SU-DHL-6 (cell line): ENCODE data around the gene ATP6V0A1.

Source experiments
- H2AFZ ChIP-seq: fragments of 200-600 bp; sonication (generic); 2 replicates; pipeline ENCODE4 v1.6.1; 2014; ENCODE audit warnings: low read depth, mild to moderate bottlenecking, moderate library complexity, mixed read lengths, antibody characterized with exemption, low read length; ENCODE audit not compliant: severe bottlenecking
- H3F3A ChIP-seq: fragments of 200-600 bp; shearing (Covaris generic); 2 replicates; pipeline ENCODE4 v1.6.0; 2016; ENCODE audit warnings: antibody characterized with exemption, mild to moderate bottlenecking; ENCODE audit not compliant: insufficient read depth
- H3K27ac ChIP-seq: fragments of 200-600 bp; sonication (generic); 2 replicates; pipeline ENCODE4 v1.5.1; 2016; ENCODE audit warnings: low read depth, mild to moderate bottlenecking, low read length, moderate library complexity, mixed read lengths
- H3K27me3 ChIP-seq: fragments of 200-600 bp; sonication (generic), shearing (Covaris generic); 2 replicates; pipeline ENCODE4 v1.6.0; 2014; ENCODE audit warnings: mild to moderate bottlenecking, low read length
- H3K36me3 ChIP-seq: fragments of 200-600 bp; sonication (generic); 2 replicates; pipeline ENCODE4 v1.6.1; 2014; ENCODE audit warnings: mild to moderate bottlenecking, low read length, mixed read lengths
- H3K4me2 ChIP-seq: fragments of 300-600, 200-600 bp; shearing (Covaris generic), sonication (generic); 2 replicates; pipeline ENCODE4 v1.6.0; 2014; ENCODE audit warnings: low read length, low read depth, mild to moderate bottlenecking; ENCODE audit not compliant: poor library complexity, severe bottlenecking
- H3K4me3 ChIP-seq: fragments of 200-600 bp; sonication (generic); 2 replicates; pipeline ENCODE4 v1.5.1; 2014; ENCODE audit warnings: antibody characterized with exemption, low read length, mild to moderate bottlenecking, mixed read lengths; ENCODE audit not compliant: insufficient read depth, poor library complexity, severe bottlenecking
- H3K79me2 ChIP-seq: fragments of 200-600 bp; sonication (generic); 2 replicates; pipeline ENCODE4 v1.6.1; 2014; ENCODE audit warnings: mild to moderate bottlenecking, low read length, moderate library complexity; ENCODE audit not compliant: insufficient read depth
- H3K9ac ChIP-seq: fragments of 200-600 bp; sonication (generic); 2 replicates; pipeline ENCODE4 v1.7.0; 2014; ENCODE audit warnings: mild to moderate bottlenecking, low read length
- H3K9me2 ChIP-seq: fragments of 200-600 bp; sonication (generic); replicated peaks from 2 replicates; pipeline ENCODE4 v1.6.1; 2014; ENCODE audit warnings: low read length; ENCODE audit not compliant: insufficient read depth
- H3K9me3 ChIP-seq: fragments of 200-600 bp; sonication (generic); 2 replicates; pipeline ENCODE4 v1.6.1; 2014; ENCODE audit warnings: low read length, mixed read lengths; ENCODE audit not compliant: insufficient read depth
- H4K20me1 ChIP-seq: fragments of 200-600 bp; sonication (generic); 2 replicates; pipeline ENCODE4 v1.6.1; 2014; ENCODE audit warnings: low read depth, mild to moderate bottlenecking, antibody characterized with exemption, low read length, moderate library complexity, mixed read lengths
- EZH2phosphoT487 ChIP-seq: fragments of 200-600 bp; sonication (generic), shearing (Covaris generic); conservative IDR thresholded peaks from 2 replicates; pipeline ENCODE4 v1.6.1; 2018; ENCODE audit warnings: mild to moderate bottlenecking, antibody characterized with exemption, low read length, moderate library complexity, mixed read lengths
- TF ChIP-seq, protein P1 (sequence below): fragments of 200-600 bp; sonication (generic); IDR thresholded peaks from one replicate; pipeline ENCODE4 v1.5.1; 2017; ENCODE audit warnings: antibody characterized with exemption, mild to moderate bottlenecking, low read length, moderate library complexity; ENCODE audit not compliant: insufficient read depth, poor library complexity, severe bottlenecking

Gene ATP6V0A1

DNA sequence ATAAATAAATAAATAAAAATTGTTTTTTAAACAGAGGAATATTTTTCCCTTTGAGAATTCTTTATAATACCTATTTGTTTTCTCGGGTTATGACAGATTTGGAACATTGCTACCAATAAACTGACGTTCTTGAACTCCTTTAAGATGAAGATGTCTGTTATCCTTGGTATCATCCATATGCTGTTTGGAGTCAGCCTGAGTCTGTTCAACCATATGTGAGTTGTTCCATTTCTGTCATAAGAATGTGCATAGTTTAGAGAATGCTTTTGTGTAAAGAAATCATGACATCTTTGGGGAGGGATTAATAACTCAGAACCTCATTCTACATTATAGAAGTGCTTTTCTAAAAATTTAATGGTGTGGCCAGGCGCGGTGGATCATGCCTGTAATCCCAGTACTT, 40.1 kb downstream of the ATP6V0A1 start:
- Histone ChIP-seq H3K4me3 (no peak overlapping the region), H2AFZ (no peak overlapping the region), H3K4me2 (no peak overlapping the region), H3K27ac (no peak overlapping the region), H3K9me3 (no peaks in the 10 kb centered on the region), H3K36me3 (peaks cover 7% of the 10 kb centered on the region; the same call in 1 of the 2 replicates), H3K79me2 (no peaks in the 10 kb centered on the region), H3K9ac (no peak overlapping the region), H3K9me2 (no peaks in the 10 kb centered on the region), H3K27me3 (no peaks in the 10 kb centered on the region), H4K20me1 (no peaks in the 10 kb centered on the region), H3F3A (no peaks in the 10 kb centered on the region)
- no peak for TF ChIP-seq EZH2phosphoT487
- TF ChIP-seq, protein P1, sequence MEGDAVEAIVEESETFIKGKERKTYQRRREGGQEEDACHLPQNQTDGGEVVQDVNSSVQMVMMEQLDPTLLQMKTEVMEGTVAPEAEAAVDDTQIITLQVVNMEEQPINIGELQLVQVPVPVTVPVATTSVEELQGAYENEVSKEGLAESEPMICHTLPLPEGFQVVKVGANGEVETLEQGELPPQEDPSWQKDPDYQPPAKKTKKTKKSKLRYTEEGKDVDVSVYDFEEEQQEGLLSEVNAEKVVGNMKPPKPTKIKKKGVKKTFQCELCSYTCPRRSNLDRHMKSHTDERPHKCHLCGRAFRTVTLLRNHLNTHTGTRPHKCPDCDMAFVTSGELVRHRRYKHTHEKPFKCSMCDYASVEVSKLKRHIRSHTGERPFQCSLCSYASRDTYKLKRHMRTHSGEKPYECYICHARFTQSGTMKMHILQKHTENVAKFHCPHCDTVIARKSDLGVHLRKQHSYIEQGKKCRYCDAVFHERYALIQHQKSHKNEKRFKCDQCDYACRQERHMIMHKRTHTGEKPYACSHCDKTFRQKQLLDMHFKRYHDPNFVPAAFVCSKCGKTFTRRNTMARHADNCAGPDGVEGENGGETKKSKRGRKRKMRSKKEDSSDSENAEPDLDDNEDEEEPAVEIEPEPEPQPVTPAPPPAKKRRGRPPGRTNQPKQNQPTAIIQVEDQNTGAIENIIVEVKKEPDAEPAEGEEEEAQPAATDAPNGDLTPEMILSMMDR, result no peak

GRCh38 chr17:42502091-42502490, 43.4 kb downstream of the ATP6V0A1 start:
- Histone ChIP-seq H3K79me2 (no peaks in the 10 kb centered on the region), H2AFZ (no peak overlapping the region), H3K9me2 (no peaks in the 10 kb centered on the region), H3K36me3 (no peaks in the 10 kb centered on the region), H3K9me3 (no peaks in the 10 kb centered on the region), H3F3A (no peaks in the 10 kb centered on the region), H3K4me3 (no peak overlapping the region), H3K27me3 (no peaks in the 10 kb centered on the region), H3K27ac (no peak overlapping the region), H3K4me2 (no peak overlapping the region), H4K20me1 (no peaks in the 10 kb centered on the region), H3K9ac (no peak overlapping the region)
- no peak for TF ChIP-seq EZH2phosphoT487
- TF ChIP-seq, protein P1, result no peak

GRCh38 chr17:42502926-42503325, 44.2 kb downstream of the ATP6V0A1 start:
- Histone ChIP-seq H3K9me2 (no peaks in the 10 kb centered on the region), H3K9ac (no peak overlapping the region), H2AFZ (no peak overlapping the region), H3K27me3 (no peaks in the 10 kb centered on the region), H3K9me3 (no peaks in the 10 kb centered on the region), H3K36me3 (no peaks in the 10 kb centered on the region), H3K4me2 (no peak overlapping the region), H4K20me1 (no peaks in the 10 kb centered on the region), H3F3A (no peaks in the 10 kb centered on the region), H3K27ac (no peak overlapping the region), H3K79me2 (no peaks in the 10 kb centered on the region), H3K4me3 (no peak overlapping the region)
- no peak for TF ChIP-seq EZH2phosphoT487
- TF ChIP-seq, protein P1, result no peak

DNA sequence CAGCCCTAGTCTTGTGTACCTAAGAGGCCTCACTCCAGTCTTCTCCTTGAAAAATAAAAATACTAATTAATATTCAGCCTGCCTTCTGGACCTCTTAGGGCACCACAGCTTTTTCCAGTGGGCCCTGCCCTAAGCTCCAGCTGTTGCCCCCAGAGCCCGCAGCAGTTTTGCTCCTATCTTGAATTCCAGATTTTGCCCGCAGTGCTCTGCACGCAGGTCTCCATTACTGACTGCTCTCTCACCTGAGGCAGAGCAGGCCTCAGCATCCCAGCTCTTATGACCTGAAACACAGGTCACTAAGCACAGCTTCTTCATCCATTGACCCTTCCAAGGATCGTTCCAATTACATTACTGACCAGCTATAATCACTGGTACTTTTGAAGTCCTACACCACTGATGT, 49.0 kb downstream of the ATP6V0A1 start:
- Histone ChIP-seq H2AFZ (no peak overlapping the region), H3K4me2 (no peak overlapping the region), H3F3A (no peaks in the 10 kb centered on the region), H3K79me2 (no peaks in the 10 kb centered on the region), H3K9ac (no peak overlapping the region), H3K4me3 (no peak overlapping the region), H4K20me1 (no peaks in the 10 kb centered on the region), H3K27ac (no peak overlapping the region), H3K27me3 (no peaks in the 10 kb centered on the region), H3K36me3 (no peaks in the 10 kb centered on the region), H3K9me2 (no peaks in the 10 kb centered on the region), H3K9me3 (no peaks in the 10 kb centered on the region)
- TF ChIP-seq, protein P1, result no peak
- no peak for TF ChIP-seq EZH2phosphoT487
